Measurements from ENCODE around the gene PNLDC1.

PNLDC1 gene

DNA sequence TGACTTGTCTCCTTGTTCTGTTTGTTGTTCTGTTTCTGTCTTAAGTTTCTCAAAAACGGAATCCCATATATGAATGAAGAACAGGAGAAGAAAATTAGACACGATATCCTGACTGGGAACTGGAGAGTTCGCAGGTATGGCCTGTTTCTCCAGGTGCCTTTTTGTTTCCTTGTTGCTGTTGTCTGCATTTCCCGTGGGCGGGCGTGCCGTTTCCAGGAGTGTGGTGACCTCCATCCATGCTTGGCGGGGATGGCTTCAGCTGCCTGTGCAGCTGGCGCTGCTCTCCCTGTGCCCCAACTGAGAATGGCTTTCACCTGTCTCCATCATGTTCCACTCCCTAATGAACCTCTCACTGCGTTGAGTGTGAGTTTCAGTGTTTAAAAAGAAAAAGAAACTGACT is 4.4 kb downstream of the PNLDC1 start:
- H3K4me3 ChIP-seq (ENCODE audit: low read depth, low read length) = no peak overlapping the region
- TF ChIP-seq, protein P1, sequence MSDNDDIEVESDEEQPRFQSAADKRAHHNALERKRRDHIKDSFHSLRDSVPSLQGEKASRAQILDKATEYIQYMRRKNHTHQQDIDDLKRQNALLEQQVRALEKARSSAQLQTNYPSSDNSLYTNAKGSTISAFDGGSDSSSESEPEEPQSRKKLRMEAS (IDR thresholded peaks at IDR 0.05; ENCODE audit: low read depth, low read length) = no peak
- TF ChIP-seq POLR2A (IDR thresholded peaks at IDR 0.05; ENCODE audit: extremely low read depth, insufficient read length) = no peak
- TF ChIP-seq MYC (IDR thresholded peaks at IDR 0.05; ENCODE audit: low read depth, low read length) = no peak
- TF ChIP-seq, protein P2, sequence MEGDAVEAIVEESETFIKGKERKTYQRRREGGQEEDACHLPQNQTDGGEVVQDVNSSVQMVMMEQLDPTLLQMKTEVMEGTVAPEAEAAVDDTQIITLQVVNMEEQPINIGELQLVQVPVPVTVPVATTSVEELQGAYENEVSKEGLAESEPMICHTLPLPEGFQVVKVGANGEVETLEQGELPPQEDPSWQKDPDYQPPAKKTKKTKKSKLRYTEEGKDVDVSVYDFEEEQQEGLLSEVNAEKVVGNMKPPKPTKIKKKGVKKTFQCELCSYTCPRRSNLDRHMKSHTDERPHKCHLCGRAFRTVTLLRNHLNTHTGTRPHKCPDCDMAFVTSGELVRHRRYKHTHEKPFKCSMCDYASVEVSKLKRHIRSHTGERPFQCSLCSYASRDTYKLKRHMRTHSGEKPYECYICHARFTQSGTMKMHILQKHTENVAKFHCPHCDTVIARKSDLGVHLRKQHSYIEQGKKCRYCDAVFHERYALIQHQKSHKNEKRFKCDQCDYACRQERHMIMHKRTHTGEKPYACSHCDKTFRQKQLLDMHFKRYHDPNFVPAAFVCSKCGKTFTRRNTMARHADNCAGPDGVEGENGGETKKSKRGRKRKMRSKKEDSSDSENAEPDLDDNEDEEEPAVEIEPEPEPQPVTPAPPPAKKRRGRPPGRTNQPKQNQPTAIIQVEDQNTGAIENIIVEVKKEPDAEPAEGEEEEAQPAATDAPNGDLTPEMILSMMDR (IDR thresholded peaks at IDR 0.05; ENCODE audit: low read depth, low read length) = no peak
- DNase-seq (ENCODE audit: low read depth) = no peak

DNA sequence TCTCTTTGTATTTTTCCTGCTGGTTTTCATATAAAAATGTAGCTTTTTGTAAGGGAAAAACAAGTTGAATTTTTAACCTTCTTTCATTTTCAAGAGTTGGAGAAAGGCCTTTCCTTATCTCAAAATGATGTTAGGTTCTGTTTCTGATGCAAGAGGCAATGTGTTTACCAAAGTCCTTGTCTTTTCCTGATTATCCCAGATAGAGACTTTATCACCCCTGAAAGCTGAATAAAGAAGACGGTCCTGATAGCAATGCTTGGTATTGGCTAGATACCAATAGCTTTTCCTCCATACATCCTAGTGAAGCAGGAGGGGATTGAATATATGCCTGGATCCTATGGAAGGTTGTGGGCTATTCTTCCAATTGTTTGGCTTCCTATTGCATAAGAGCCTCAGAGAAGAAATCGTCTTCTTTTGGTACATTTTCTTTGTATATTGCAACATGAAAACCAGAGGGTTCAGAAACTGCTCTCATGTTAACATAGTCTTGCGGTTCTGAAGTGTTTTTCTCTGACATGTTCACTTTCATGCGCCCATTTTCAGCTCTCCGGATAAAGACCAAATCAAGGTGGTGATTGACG is 5.5 kb downstream of the PNLDC1 start:
- DNase-seq (ENCODE audit: low read depth) = peak; percentile 54
- H3K4me3 ChIP-seq (ENCODE audit: low read depth, low read length) = no peak overlapping the region
- TF ChIP-seq, protein P2 (IDR thresholded peaks at IDR 0.05; ENCODE audit: low read depth, low read length) = no peak
- no peak for TF ChIP-seq MYC (IDR thresholded peaks at IDR 0.05; ENCODE audit: low read depth, low read length)
- TF ChIP-seq POLR2A (IDR thresholded peaks at IDR 0.05; ENCODE audit: extremely low read depth, insufficient read length) = no peak
- TF ChIP-seq, protein P1 (IDR thresholded peaks at IDR 0.05; ENCODE audit: low read depth, low read length) = no peak

DNA sequence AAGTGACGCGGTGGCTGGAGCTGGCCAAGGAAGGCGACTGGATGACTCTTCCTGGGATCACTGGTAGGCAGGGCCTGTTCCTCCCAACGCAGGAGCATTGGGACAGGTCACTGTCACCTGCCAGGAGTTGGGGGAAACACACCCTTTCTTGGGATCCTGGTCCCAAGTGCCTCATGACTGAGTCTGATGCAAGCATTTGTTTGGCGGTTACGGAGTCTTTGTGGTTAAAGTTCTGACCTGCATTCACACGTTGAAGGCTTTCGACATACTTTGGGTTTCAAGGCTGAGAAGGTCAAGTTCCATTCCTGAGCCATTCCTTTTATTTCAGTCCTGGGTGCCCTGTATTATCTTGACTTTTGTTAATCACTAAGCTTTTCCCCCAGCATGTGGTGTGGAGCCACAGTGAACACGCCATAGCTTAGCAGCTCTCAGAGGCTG is 6.0 kb downstream of the PNLDC1 start:
- peak; percentile 88 for DNase-seq (ENCODE audit: low read depth)
- TF ChIP-seq, protein P1 (IDR thresholded peaks at IDR 0.05; ENCODE audit: low read depth, low read length) = peak; percentile 20; the same call in 1 of the 2 replicates
- TF ChIP-seq, protein P2 (IDR thresholded peaks at IDR 0.05; ENCODE audit: low read depth, low read length) = no peak
- no peak for TF ChIP-seq POLR2A (IDR thresholded peaks at IDR 0.05; ENCODE audit: extremely low read depth, insufficient read length)
- peak; percentile 53 for TF ChIP-seq MYC (IDR thresholded peaks at IDR 0.05; ENCODE audit: low read depth, low read length)
- no peak overlapping the region for H3K4me3 ChIP-seq (ENCODE audit: low read depth, low read length)

DNA sequence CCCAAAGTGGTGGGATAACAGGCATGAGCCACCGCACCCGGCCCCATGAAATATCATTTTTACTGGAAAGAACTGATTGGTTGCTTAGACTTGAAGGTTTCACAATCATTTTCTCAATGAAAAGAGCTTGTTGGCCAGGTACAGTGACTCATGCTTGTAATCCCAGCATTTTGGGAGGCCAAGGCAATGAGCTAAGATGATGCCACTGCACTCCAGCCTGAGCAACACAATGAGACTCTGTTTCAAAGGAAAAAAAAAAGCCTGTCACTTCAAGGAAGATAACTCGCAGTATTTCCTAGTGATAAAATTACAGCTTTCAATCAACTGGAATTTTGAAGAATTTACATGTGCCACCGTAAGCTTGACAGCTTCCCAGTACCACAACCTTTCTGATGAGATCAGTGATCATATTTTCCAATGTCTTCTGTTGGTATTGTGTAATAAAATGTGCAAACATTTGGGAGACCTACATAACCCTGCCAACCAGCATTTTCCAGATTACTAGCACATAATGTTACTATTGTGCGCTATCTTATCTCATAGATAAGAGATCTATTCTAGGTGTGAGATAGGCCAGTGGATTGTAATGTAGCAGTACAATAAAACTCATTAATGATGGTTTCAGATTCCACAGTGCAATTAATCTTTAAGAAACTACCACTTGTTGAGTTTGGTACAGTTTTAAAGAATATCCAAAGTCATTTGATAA is 7.2 kb downstream of the PNLDC1 start:
- TF ChIP-seq, protein P1 (IDR thresholded peaks at IDR 0.05; ENCODE audit: low read depth, low read length) = no peak
- no peak overlapping the region for H3K4me3 ChIP-seq (ENCODE audit: low read depth, low read length)
- DNase-seq (ENCODE audit: low read depth) = no peak

DNA sequence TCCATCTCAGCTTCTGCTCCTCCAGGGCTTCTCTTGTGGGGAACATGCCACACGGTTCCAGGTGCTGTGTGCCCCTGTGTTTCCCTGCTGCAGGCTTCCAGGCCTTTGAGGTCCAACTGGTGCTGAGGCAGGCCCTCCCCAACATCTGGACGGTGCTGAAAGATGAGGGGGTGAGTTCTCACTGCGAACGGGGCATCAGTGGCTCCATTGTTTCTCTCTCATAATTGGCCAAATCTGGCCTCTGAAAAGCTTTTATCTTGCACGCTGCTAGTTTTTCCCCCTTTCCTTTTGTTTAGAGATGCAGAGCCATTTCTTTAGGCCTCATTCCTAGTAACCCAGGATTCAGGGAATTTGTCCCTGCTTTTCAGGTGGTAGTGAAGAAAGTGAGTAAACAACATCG is 8.6 kb downstream of the PNLDC1 start:
- no peak for DNase-seq (ENCODE audit: low read depth)
- H3K4me3 ChIP-seq (ENCODE audit: low read depth, low read length) = no peak overlapping the region
- TF ChIP-seq, protein P2 (IDR thresholded peaks at IDR 0.05; ENCODE audit: low read depth, low read length) = no peak
- TF ChIP-seq, protein P1 (IDR thresholded peaks at IDR 0.05; ENCODE audit: low read depth, low read length) = no peak
- TF ChIP-seq MYC (IDR thresholded peaks at IDR 0.05; ENCODE audit: low read depth, low read length) = no peak
- TF ChIP-seq POLR2A (IDR thresholded peaks at IDR 0.05; ENCODE audit: extremely low read depth, insufficient read length) = no peak

DNA sequence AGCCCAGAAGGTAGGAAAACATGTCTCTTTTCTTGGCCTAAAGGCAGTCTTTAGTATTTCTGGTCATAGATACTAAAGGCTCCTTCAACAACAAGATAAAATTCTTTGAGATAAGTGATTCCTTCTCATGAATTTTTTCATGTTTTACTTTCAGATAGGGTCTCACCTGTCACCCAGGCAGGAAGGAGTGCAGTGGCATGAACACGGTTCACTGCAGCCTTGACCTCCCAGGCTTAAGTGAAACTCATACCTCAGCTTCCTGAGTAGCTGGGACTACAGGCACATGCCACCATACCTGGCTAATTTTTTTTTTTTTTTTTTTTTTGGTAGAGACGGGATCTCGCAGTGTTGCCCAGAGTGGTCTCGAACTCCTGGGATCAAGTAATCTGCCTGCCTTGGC is 9.1 kb downstream of the PNLDC1 start:
- TF ChIP-seq, protein P2 (IDR thresholded peaks at IDR 0.05; ENCODE audit: low read depth, low read length) = no peak
- TF ChIP-seq, protein P1 (IDR thresholded peaks at IDR 0.05; ENCODE audit: low read depth, low read length) = no peak
- no peak for TF ChIP-seq MYC (IDR thresholded peaks at IDR 0.05; ENCODE audit: low read depth, low read length)
- TF ChIP-seq POLR2A (IDR thresholded peaks at IDR 0.05; ENCODE audit: extremely low read depth, insufficient read length) = no peak
- DNase-seq (ENCODE audit: low read depth) = no peak

More for the DNA sequence above, 9.1 kb downstream of the PNLDC1 start:
- no peak overlapping the region for H3K4me3 ChIP-seq (ENCODE audit: low read depth, low read length)
